Naive thymus-derived CD4-positive, alpha-beta T cell (primary cell): ENCODE results near the gene HECTD3. TPM values are rescaled to one million over a fixed set of nuclear protein-coding genes. Genes with fewer than 3 reads are reported as not detected.

Source experiments
- ATAC-seq: fragments of 150-1000 bp; cut with Tn5 transposase; 2 replicates; pipeline ENCODE4 v1.10.0; 2021; ENCODE audit warnings: mild to moderate bottlenecking, moderate library complexity
- CTCF ChIA-PET: fragments of 350-600 bp; sonication (Branson Sonifier 250); formaldehyde crosslinking; loops from one replicate; lab custom pipeline; 2021; ENCODE audit warnings: antibody characterized with exemption; lab: Charles Lee
- POLR2A ChIA-PET: fragments of 350-600 bp; sonication (Branson Sonifier 250); formaldehyde crosslinking; loops from one replicate; lab custom pipeline; 2021; ENCODE audit warnings: antibody characterized with exemption, inconsistent platforms; lab: Charles Lee
- DNase-seq, 9 donors: peaks; one replicate each; pipeline versions ENCODE4 v3.0.0 to v3.0.0-alpha.2; 2020 to 2022; ENCODE audit warnings: mixed read lengths in 1 of 9
- H3K27ac ChIP-seq: one replicate; pipeline ENCODE4 v1.7.0; 2013; ENCODE audit warnings: mild to moderate bottlenecking, low read depth, low read length, moderate library complexity
- H3K27me3 ChIP-seq, 2 donors: one replicate each; pipeline ENCODE4 v1.7.0; 2013; ENCODE audit warnings: low read length in 2 of 2, mild to moderate bottlenecking in 2 of 2, moderate library complexity in 2 of 2; ENCODE audit not compliant: control insufficient read depth in 2 of 2, insufficient read depth in 2 of 2
- H3K36me3 ChIP-seq, 3 experiments: 1 replicate in 2 of 3; 2 replicates in 1 of 3; pipeline ENCODE4 v1.7.0; 2013; ENCODE audit warnings: low read length in 3 of 3, mild to moderate bottlenecking in 3 of 3, moderate library complexity in 1 of 3; ENCODE audit not compliant: insufficient read depth in 3 of 3, control insufficient read depth in 2 of 3
- H3K4me1 ChIP-seq, 2 donors: one replicate each; pipeline ENCODE4 v1.7.0; 2013; ENCODE audit warnings: low read length in 2 of 2, mild to moderate bottlenecking in 2 of 2, moderate library complexity in 1 of 2; ENCODE audit not compliant: control insufficient read depth in 2 of 2, insufficient read depth in 2 of 2
- H3K4me3 ChIP-seq: 2 replicates; pipeline ENCODE4 v1.7.0; 2013; ENCODE audit warnings: mild to moderate bottlenecking, low read length
- H3K9me3 ChIP-seq, 3 experiments: 1 replicate in 2 of 3; 2 replicates in 1 of 3; pipeline ENCODE4 v1.7.0; 2013; ENCODE audit warnings: low read length in 3 of 3; ENCODE audit not compliant: control insufficient read depth in 2 of 3
- H3K27ac Mint-ChIP-seq, 9 donors: one replicate each; pipeline ENCODE4 v1.8.0; 2020 to 2022; ENCODE audit warnings: mixed read lengths in 9 of 9, mild to moderate bottlenecking in 8 of 9, moderate library complexity in 5 of 9, inconsistent platforms in 2 of 9
- H3K27me3 Mint-ChIP-seq, 5 donors: one replicate each; pipeline ENCODE4 v1.8.0; 2021 to 2022; ENCODE audit warnings: mixed read lengths in 5 of 5, mild to moderate bottlenecking in 1 of 5
- H3K36me3 Mint-ChIP-seq, 5 donors: one replicate each; pipeline ENCODE4 v1.8.0; 2020 to 2022; ENCODE audit warnings: mixed read lengths in 5 of 5, mild to moderate bottlenecking in 3 of 5, inconsistent platforms in 1 of 5
- H3K4me1 Mint-ChIP-seq, 7 donors: one replicate each; pipeline ENCODE4 v1.8.0; 2020 to 2022; ENCODE audit warnings: mixed read lengths in 7 of 7, mild to moderate bottlenecking in 3 of 7, inconsistent platforms in 1 of 7
- H3K4me3 Mint-ChIP-seq, 10 donors: one replicate each; pipeline ENCODE4 v1.8.0; 2020 to 2022; ENCODE audit warnings: mild to moderate bottlenecking in 10 of 10, mixed read lengths in 10 of 10, moderate library complexity in 6 of 10, inconsistent platforms in 2 of 10
- H3K9me3 Mint-ChIP-seq, 11 donors: one replicate each; pipeline ENCODE4 v1.8.0; 2020 to 2022; ENCODE audit warnings: mixed read lengths in 11 of 11, mild to moderate bottlenecking in 4 of 11, inconsistent platforms in 1 of 11, moderate library complexity in 1 of 11
- intact Hi-C, 2 donors: fragments of 100-400 bp; cut with micrococcal nuclease; formaldehyde crosslinking; loops; one replicate each; pipeline ENCODE4 v1.15.1; 2023
- polyA plus RNA-seq, 2 donors: library from polyadenylated mRNA; unstranded; fragments of 300-500 nt; fragmentation: Illumina TruSeq; gene quantifications; one replicate each; pipeline ENCODE4 v1.2.3, GENCODE V29; 2021
- total RNA-seq, 6 experiments: library from RNA in 5 of 6; stranded (reverse) in 5 of 6; gene quantifications; 1 replicate in 5 of 6; 2 replicates in 1 of 6; pipeline ENCODE4 v1.2.3 and lab custom pipeline; 2021 to 2026

The HECTD3 gene
- total and polyA plus RNA-seq, 7 experiments from 2014 or later = 12.2 to 53.7 (median 39.5) TPM

- intact Hi-C loops = no loop called here
- no peaks in the 10 kb centered on the region for H3K36me3 ChIP-seq
- H3K4me3 ChIP-seq = no peak overlapping the region
- DNase-seq (no peak), ATAC-seq (no peak)
- no peaks in the 10 kb centered on the region for H3K27me3 ChIP-seq
- H3K9me3 ChIP-seq = no peaks in the 10 kb centered on the region
- Mint-ChIP-seq H3K4me1 (no peaks in the 10 kb centered on the region), H3K9me3 (no peaks in the 10 kb centered on the region), H3K4me3 (no peak overlapping the region), H3K36me3 (peaks cover 0 to 18% (median 9%) of the 10 kb centered on the region in 5 donors), H3K27me3 (no peaks in the 10 kb centered on the region), H3K27ac (no peak overlapping the region)
- no peak overlapping the region for H3K27ac ChIP-seq
- no peaks in the 10 kb centered on the region for H3K4me1 ChIP-seq
- CTCF ChIA-PET = no interaction called here
- POLR2A ChIA-PET = no interaction called here
Measured at GRCh38 chr1:45043094-45043493, 32.0 kb upstream of the HECTD3 start.

GRCh38 chr1:45040297-45040696 lies 29.2 kb upstream of the HECTD3 start:
- Histone ChIP-seq H3K4me1 (no peaks in the 10 kb centered on the region), H3K9me3 (no peaks in the 10 kb centered on the region), H3K27me3 (no peaks in the 10 kb centered on the region), H3K36me3 (no peaks in the 10 kb centered on the region), H3K27ac (no peak overlapping the region), H3K4me3 (no peak overlapping the region)
- POLR2A ChIA-PET = interaction anchor here (0.8 kb wide), 1 partner anchor 261 kb away, joined by 3 read pairs; no protein-coding TSS in a partner anchor
- Mint-ChIP-seq H3K4me3 (no peak overlapping the region), H3K4me1 (peaks cover 0 to 7% (median 0%) of the 10 kb centered on the region in 7 donors), H3K9me3 (no peaks in the 10 kb centered on the region), H3K36me3 (peaks cover 0 to 28% (median 11%) of the 10 kb centered on the region in 5 donors), H3K27ac (no peak overlapping the region), H3K27me3 (no peaks in the 10 kb centered on the region)
- ATAC-seq (no peak), DNase-seq (no peak)
- intact Hi-C loops = no loop called here
- CTCF ChIA-PET = no interaction called here

- Mint-ChIP-seq H3K27ac (no peak overlapping the region), H3K4me3 (no peak overlapping the region), H3K27me3 (no peaks in the 10 kb centered on the region), H3K36me3 (peaks cover 0 to 35% (median 11%) of the 10 kb centered on the region in 5 donors), H3K4me1 (peaks cover 0 to 7% (median 0%) of the 10 kb centered on the region in 7 donors), H3K9me3 (no peaks in the 10 kb centered on the region)
- ATAC-seq (no peak), DNase-seq (no peak)
- no peaks in the 10 kb centered on the region for H3K4me1 ChIP-seq
- no peaks in the 10 kb centered on the region for H3K9me3 ChIP-seq
- ChIA-PET CTCF (no interaction called here), POLR2A (no interaction called here)
- no peaks in the 10 kb centered on the region for H3K27me3 ChIP-seq
- no peak overlapping the region for H3K4me3 ChIP-seq
- H3K36me3 ChIP-seq = no peaks in the 10 kb centered on the region
- no peak overlapping the region for H3K27ac ChIP-seq
- intact Hi-C loops = no loop called here
Measured at GRCh38 chr1:45038661-45039364, 27.7 kb upstream of the HECTD3 start.

GRCh38 chr1:45038240-45038639 lies 27.1 kb upstream of the HECTD3 start:
- CTCF ChIA-PET = no interaction called here
- POLR2A ChIA-PET = no interaction called here
- Histone ChIP-seq H3K4me1 (no peaks in the 10 kb centered on the region), H3K9me3 (no peaks in the 10 kb centered on the region), H3K36me3 (no peaks in the 10 kb centered on the region), H3K27me3 (no peaks in the 10 kb centered on the region), H3K27ac (no peak overlapping the region), H3K4me3 (no peak overlapping the region)
- no peak for DNase-seq
- no peaks in the 10 kb centered on the region for H3K9me3 Mint-ChIP-seq
- intact Hi-C loops = no loop called here
- no peak for ATAC-seq
- H3K27me3 Mint-ChIP-seq = no peaks in the 10 kb centered on the region
- H3K4me1 Mint-ChIP-seq = peaks cover 0 to 10% (median 2%) of the 10 kb centered on the region in 7 donors
- H3K27ac Mint-ChIP-seq = no peak overlapping the region
- H3K36me3 Mint-ChIP-seq = peaks cover 0 to 32% (median 11%) of the 10 kb centered on the region in 5 donors
- no peak overlapping the region for H3K4me3 Mint-ChIP-seq

- Histone ChIP-seq H3K4me3 (no peak overlapping the region), H3K9me3 (no peaks in the 10 kb centered on the region), H3K36me3 (no peaks in the 10 kb centered on the region), H3K4me1 (no peaks in the 10 kb centered on the region), H3K27ac (no peak overlapping the region), H3K27me3 (no peaks in the 10 kb centered on the region)
- Mint-ChIP-seq H3K9me3 (no peaks in the 10 kb centered on the region), H3K27ac (no peak overlapping the region), H3K27me3 (no peaks in the 10 kb centered on the region), H3K4me1 (peaks cover 0 to 14% (median 2%) of the 10 kb centered on the region in 7 donors), H3K36me3 (peaks cover 0 to 32% (median 9%) of the 10 kb centered on the region in 5 donors), H3K4me3 (no peak overlapping the region)
- intact Hi-C loops = no loop called here
- no peak for DNase-seq
- POLR2A ChIA-PET = no interaction called here
- CTCF ChIA-PET = no interaction called here
- ATAC-seq = no peak
Measured at GRCh38 chr1:45037456-45037855, 26.3 kb upstream of the HECTD3 start.

- DNase-seq (no peak), ATAC-seq (no peak)
- Mint-ChIP-seq H3K4me1 (peaks cover 0 to 14% (median 2%) of the 10 kb centered on the region in 7 donors), H3K36me3 (peaks cover 0 to 24% (median 4%) of the 10 kb centered on the region in 5 donors), H3K9me3 (no peaks in the 10 kb centered on the region), H3K4me3 (no peak overlapping the region), H3K27ac (peak overlapping the region in 1 of 9 donors; percentile 32), H3K27me3 (no peaks in the 10 kb centered on the region)
- Histone ChIP-seq H3K36me3 (no peaks in the 10 kb centered on the region), H3K9me3 (no peaks in the 10 kb centered on the region), H3K27ac (no peak overlapping the region), H3K4me1 (no peaks in the 10 kb centered on the region), H3K4me3 (no peak overlapping the region), H3K27me3 (no peaks in the 10 kb centered on the region)
- ChIA-PET POLR2A (no interaction called here), CTCF (interaction anchor here (1.1 kb wide), 1 partner anchor 265 kb away, joined by 8 read pairs; no protein-coding TSS in a partner anchor)
- intact Hi-C loops = no loop called here
Measured at GRCh38 chr1:45035631-45036301, 24.6 kb upstream of the HECTD3 start.
